ENCODE data around the gene BCR. TPM values are rescaled to one million over a fixed set of nuclear protein-coding genes. Genes with fewer than 3 reads are reported as not detected.

BCR gene
- total RNA-seq, 6 donors from 2014 or later, result 47.1 to 105 (median 68.6) TPM

GRCh38 chr22:23153994-23154393 lies 26.3 kb upstream of the BCR start:
- TF ChIP-seq EP300 (IDR thresholded peaks at IDR 0.05), result no peak
- TF ChIP-seq POLR2A (IDR thresholded peaks at IDR 0.05), result no peak
- no peak for TF ChIP-seq CTCF (IDR thresholded peaks at IDR 0.05)
- DNase-seq (no peak), ATAC-seq (ENCODE audit: low FRiP score in 2 of 2) (no peak)
- H3K27ac ChIP-seq, result peak overlapping the region in 3 of 4 donors; percentile 42 to 86 (median 74)
- H3K27me3 ChIP-seq, result no peaks in the 10 kb centered on the region
- H3K4me1 ChIP-seq, result peaks cover 21 to 68% (median 41%) of the 10 kb centered on the region in 4 donors
- 77 to 85% methylated on average over 7 of the region's 7 CpGs for WGBS, 2 donors
- no peaks in the 10 kb centered on the region for H3K36me3 ChIP-seq
- no peak overlapping the region for H3K4me3 ChIP-seq
- H3K9me3 ChIP-seq, result no peaks in the 10 kb centered on the region

- H3K9me3 ChIP-seq, result no peaks in the 10 kb centered on the region
- no peak for TF ChIP-seq POLR2A (IDR thresholded peaks at IDR 0.05)
- TF ChIP-seq POLR2AphosphoS5 (IDR thresholded peaks at IDR 0.05), result no peak
- TF ChIP-seq CTCF (IDR thresholded peaks at IDR 0.05), result no peak
- TF ChIP-seq EP300 (IDR thresholded peaks at IDR 0.05), result no peak
- H3K4me1 ChIP-seq, result peaks cover 21 to 64% (median 41%) of the 10 kb centered on the region in 4 donors
- ATAC-seq (ENCODE audit: low FRiP score in 2 of 2) (no peak), DNase-seq (no peak)
- H3K4me3 ChIP-seq, result no peak overlapping the region
- WGBS, 2 donors, result 91 to 93% methylated on average over 5 of the region's 5 CpGs
- H3K36me3 ChIP-seq, result no peaks in the 10 kb centered on the region
- peak overlapping the region in 3 of 4 donors; percentile 42 to 86 (median 74) for H3K27ac ChIP-seq
- no peaks in the 10 kb centered on the region for H3K27me3 ChIP-seq
Measured at GRCh38 chr22:23154461-23154860, 25.8 kb upstream of the BCR start.

GRCh38 chr22:23155143-23155542 lies 25.2 kb upstream of the BCR start:
- WGBS, 2 donors, result 93 to 98% methylated on average over 3 of the region's 3 CpGs
- Histone ChIP-seq H3K9me3 (no peaks in the 10 kb centered on the region), H3K36me3 (no peaks in the 10 kb centered on the region), H3K4me3 (no peak overlapping the region), H3K27me3 (no peaks in the 10 kb centered on the region), H3K4me1 (peaks cover 16 to 57% (median 36%) of the 10 kb centered on the region in 4 donors), H3K27ac (no peak overlapping the region)
- ATAC-seq (ENCODE audit: low FRiP score in 2 of 2) (no peak), DNase-seq (no peak)
- no peak for TF ChIP-seq POLR2A (IDR thresholded peaks at IDR 0.05)
- TF ChIP-seq EP300 (IDR thresholded peaks at IDR 0.05), result no peak
- no peak for TF ChIP-seq CTCF (IDR thresholded peaks at IDR 0.05)
- no peak for TF ChIP-seq POLR2AphosphoS5 (IDR thresholded peaks at IDR 0.05)

- Histone ChIP-seq H3K9me3 (no peaks in the 10 kb centered on the region), H3K27me3 (no peaks in the 10 kb centered on the region), H3K36me3 (no peaks in the 10 kb centered on the region), H3K4me3 (no peak overlapping the region), H3K4me1 (peaks cover 12 to 51% (median 33%) of the 10 kb centered on the region in 4 donors), H3K27ac (no peak overlapping the region)
- TF ChIP-seq POLR2AphosphoS5 (IDR thresholded peaks at IDR 0.05) (no peak), POLR2A (IDR thresholded peaks at IDR 0.05) (no peak), EP300 (IDR thresholded peaks at IDR 0.05) (no peak), CTCF (IDR thresholded peaks at IDR 0.05) (no peak)
- WGBS, 2 donors, result 93 to 100% methylated on average over 5 to 9 of the region's 9 CpGs
- DNase-seq (no peak), ATAC-seq (ENCODE audit: low FRiP score in 2 of 2) (no peak)
Measured at GRCh38 chr22:23155831-23156230, 24.5 kb upstream of the BCR start.

GRCh38 chr22:23156286-23156685 lies 24.0 kb upstream of the BCR start:
- no peaks in the 10 kb centered on the region for H3K27me3 ChIP-seq
- H3K4me1 ChIP-seq, result peaks cover 12 to 47% (median 29%) of the 10 kb centered on the region in 4 donors
- TF ChIP-seq POLR2A (IDR thresholded peaks at IDR 0.05), result no peak
- no peak for TF ChIP-seq CTCF (IDR thresholded peaks at IDR 0.05)
- no peak for TF ChIP-seq POLR2AphosphoS5 (IDR thresholded peaks at IDR 0.05)
- TF ChIP-seq EP300 (IDR thresholded peaks at IDR 0.05), result no peak
- H3K4me3 ChIP-seq, result no peak overlapping the region
- 59 to 62% methylated on average over 8 of the region's 8 CpGs for WGBS, 2 donors
- no peaks in the 10 kb centered on the region for H3K36me3 ChIP-seq
- peak overlapping the region in 1 of 4 donors; percentile 49 for H3K27ac ChIP-seq
- DNase-seq, result peak in 1 of 2 donors; percentile 51
- no peaks in the 10 kb centered on the region for H3K9me3 ChIP-seq
- no peak for ATAC-seq (ENCODE audit: low FRiP score in 2 of 2)

Measured in upper lobe of left lung (tissue), 6 donors.